ENCODE data around the gene EVA1A.

EVA1A gene

DNA sequence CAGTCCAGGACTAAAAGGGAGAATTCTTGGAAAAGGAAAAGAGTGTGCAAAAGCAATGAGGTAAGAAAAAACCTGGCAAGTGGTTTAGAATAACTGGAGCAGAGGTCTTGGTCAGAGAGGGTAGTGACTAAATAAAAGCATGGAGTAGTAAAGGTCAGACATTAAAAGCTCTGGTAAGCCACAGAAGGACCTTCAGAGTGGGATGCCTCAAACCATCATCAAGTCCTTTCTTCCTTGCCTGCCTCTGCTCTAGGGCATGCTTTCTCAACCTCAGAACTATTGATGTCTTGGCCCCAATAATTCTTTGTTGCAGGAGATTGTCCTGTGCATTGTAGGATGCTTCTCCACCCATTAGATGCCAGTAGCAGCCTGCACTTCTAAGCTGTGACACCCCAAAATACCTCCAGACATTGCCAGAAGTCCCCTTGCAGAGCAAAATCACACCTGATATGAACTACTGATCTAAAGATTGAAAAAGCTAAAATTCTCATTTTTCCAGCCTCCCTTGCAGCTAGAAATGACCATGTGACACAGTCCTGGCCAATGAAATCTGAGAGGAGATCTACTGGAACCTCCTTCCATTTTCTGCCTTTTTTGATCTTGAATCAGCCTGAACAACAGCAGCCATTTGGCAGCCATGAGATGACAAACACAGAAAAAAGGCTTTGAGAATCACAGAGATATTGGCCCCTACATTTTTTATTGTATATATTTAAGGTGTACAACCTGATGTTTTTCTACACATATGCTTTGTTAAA is 48.1 kb downstream of the EVA1A start:
- Histone ChIP-seq H3K9ac (ENCODE audit: low read length) (no peak overlapping the region), H3K4me2 (ENCODE audit: low read depth, low read length, poor library complexity, severe bottlenecking) (no peak overlapping the region), H3F3A (ENCODE audit: insufficient read depth) (no peaks in the 10 kb centered on the region), H2AFZ (ENCODE audit: low read depth, low read length, severe bottlenecking) (no peak overlapping the region), H3K4me3 (ENCODE audit: insufficient read depth, low read length, poor library complexity, severe bottlenecking) (no peak overlapping the region), H3K27ac (ENCODE audit: low read depth, low read length) (no peak overlapping the region), H3K9me3 (ENCODE audit: insufficient read depth, low read length) (peaks cover 12% of the 10 kb centered on the region; the same call in 1 of the 2 replicates), H3K9me2 (replicated peaks; ENCODE audit: insufficient read depth, low read length) (no peaks in the 10 kb centered on the region), H4K20me1 (ENCODE audit: low read depth, low read length) (no peaks in the 10 kb centered on the region), H3K79me2 (ENCODE audit: insufficient read depth, low read length) (no peaks in the 10 kb centered on the region), H3K27me3 (ENCODE audit: low read length) (no peaks in the 10 kb centered on the region), H3K36me3 (ENCODE audit: low read length) (no peaks in the 10 kb centered on the region)
- TF ChIP-seq CTCF (IDR thresholded peaks at IDR 0.05; ENCODE audit: insufficient read depth, low read length, poor library complexity, severe bottlenecking), result no peak
- no peak for TF ChIP-seq EZH2phosphoT487 (conservative IDR thresholded peaks at IDR 0.05; ENCODE audit: low read length)

- H3K79me2 ChIP-seq (ENCODE audit: insufficient read depth, low read length), result no peaks in the 10 kb centered on the region
- no peak overlapping the region for H3K9ac ChIP-seq (ENCODE audit: low read length)
- H4K20me1 ChIP-seq (ENCODE audit: low read depth, low read length), result no peaks in the 10 kb centered on the region
- peaks cover 11% of the 10 kb centered on the region; the same call in 1 of the 2 replicates for H3K9me3 ChIP-seq (ENCODE audit: insufficient read depth, low read length)
- no peak overlapping the region for H3K4me2 ChIP-seq (ENCODE audit: low read depth, low read length, poor library complexity, severe bottlenecking)
- H3K27ac ChIP-seq (ENCODE audit: low read depth, low read length), result no peak overlapping the region
- H3K9me2 ChIP-seq (replicated peaks; ENCODE audit: insufficient read depth, low read length), result no peaks in the 10 kb centered on the region
- TF ChIP-seq CTCF (IDR thresholded peaks at IDR 0.05; ENCODE audit: insufficient read depth, low read length, poor library complexity, severe bottlenecking) (no peak), EZH2phosphoT487 (conservative IDR thresholded peaks at IDR 0.05; ENCODE audit: low read length) (no peak)
- no peaks in the 10 kb centered on the region for H3F3A ChIP-seq (ENCODE audit: insufficient read depth)
- no peaks in the 10 kb centered on the region for H3K36me3 ChIP-seq (ENCODE audit: low read length)
- H2AFZ ChIP-seq (ENCODE audit: low read depth, low read length, severe bottlenecking), result no peak overlapping the region
- H3K27me3 ChIP-seq (ENCODE audit: low read length), result no peaks in the 10 kb centered on the region
- H3K4me3 ChIP-seq (ENCODE audit: insufficient read depth, low read length, poor library complexity, severe bottlenecking), result no peak overlapping the region
Observed at GRCh38 chr2:75506101-75506697, 54.5 kb downstream of the EVA1A start.

DNA sequence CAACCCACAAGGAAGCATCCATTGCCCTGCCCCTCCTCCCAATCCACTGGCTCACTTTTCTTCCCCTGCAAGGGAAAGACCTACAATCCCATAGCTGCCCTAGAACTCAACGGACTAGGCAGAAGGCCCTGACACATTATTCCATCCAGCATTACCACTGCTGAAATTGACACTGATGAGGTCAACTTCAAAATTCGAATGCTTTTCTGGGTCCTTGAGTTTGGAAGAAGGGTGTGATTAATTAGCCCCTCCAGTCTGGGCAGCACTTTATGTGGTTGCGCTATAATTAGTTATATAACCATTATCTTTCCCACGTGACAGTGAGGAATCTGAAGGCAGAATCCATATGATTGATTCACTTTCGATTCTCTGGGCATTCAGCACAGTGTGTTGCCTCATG is 55.7 kb downstream of the EVA1A start:
- H3K79me2 ChIP-seq (ENCODE audit: insufficient read depth, low read length), result no peaks in the 10 kb centered on the region
- no peak overlapping the region for H3K27ac ChIP-seq (ENCODE audit: low read depth, low read length)
- no peak overlapping the region for H3K4me3 ChIP-seq (ENCODE audit: insufficient read depth, low read length, poor library complexity, severe bottlenecking)
- H3K9ac ChIP-seq (ENCODE audit: low read length), result no peak overlapping the region
- no peaks in the 10 kb centered on the region for H3K36me3 ChIP-seq (ENCODE audit: low read length)
- no peaks in the 10 kb centered on the region for H3K9me2 ChIP-seq (replicated peaks; ENCODE audit: insufficient read depth, low read length)
- TF ChIP-seq CTCF (IDR thresholded peaks at IDR 0.05; ENCODE audit: insufficient read depth, low read length, poor library complexity, severe bottlenecking) (no peak), EZH2phosphoT487 (conservative IDR thresholded peaks at IDR 0.05; ENCODE audit: low read length) (no peak)
- peaks cover 11% of the 10 kb centered on the region; the same call in 1 of the 2 replicates for H3K9me3 ChIP-seq (ENCODE audit: insufficient read depth, low read length)
- no peaks in the 10 kb centered on the region for H3F3A ChIP-seq (ENCODE audit: insufficient read depth)
- H3K27me3 ChIP-seq (ENCODE audit: low read length), result no peaks in the 10 kb centered on the region
- no peak overlapping the region for H2AFZ ChIP-seq (ENCODE audit: low read depth, low read length, severe bottlenecking)
- no peaks in the 10 kb centered on the region for H4K20me1 ChIP-seq (ENCODE audit: low read depth, low read length)
- H3K4me2 ChIP-seq (ENCODE audit: low read depth, low read length, poor library complexity, severe bottlenecking), result no peak overlapping the region
